Measurements from ENCODE around the gene AGAP6.
"Not testable (repeated sequence)": the region's sequence is repeated elsewhere in the genome, so short reads cannot be mapped to it uniquely, and the experiment has no call there.

- TF ChIP-seq POLR2A (IDR thresholded peaks at IDR 0.05; ENCODE audit: control extremely low read depth in 1 of 2, low read depth in 2 of 2, low read length in 2 of 2); SIN3A (conservative IDR thresholded peaks at IDR 0.05 in 1 of 2, IDR thresholded peaks at IDR 0.05 in 1 of 2; ENCODE audit: low read depth in 1 of 2, low read length in 2 of 2); EZH2 (IDR thresholded peaks at IDR 0.05; ENCODE audit: low read depth, low read length, severe bottlenecking); TEAD4 (IDR thresholded peaks at IDR 0.05; ENCODE audit: low read depth, low read length); TCF12 (IDR thresholded peaks at IDR 0.05; ENCODE audit: low read depth, low read length); POLR2AphosphoS5 (IDR thresholded peaks at IDR 0.05; ENCODE audit: low read depth, low read length); CEBPB (IDR thresholded peaks at IDR 0.05; ENCODE audit: low read depth, low read length); SP4 (IDR thresholded peaks at IDR 0.05; ENCODE audit: low read length); RAD21 (IDR thresholded peaks at IDR 0.05 in 1 of 2, conservative IDR thresholded peaks at IDR 0.05 in 1 of 2; ENCODE audit: low read depth in 2 of 2, low read length in 2 of 2); RBBP5 (IDR thresholded peaks at IDR 0.05; ENCODE audit: borderline replicate concordance, low read depth, low read length): not testable (repeated sequence)
- TF ChIP-seq, protein P1, sequence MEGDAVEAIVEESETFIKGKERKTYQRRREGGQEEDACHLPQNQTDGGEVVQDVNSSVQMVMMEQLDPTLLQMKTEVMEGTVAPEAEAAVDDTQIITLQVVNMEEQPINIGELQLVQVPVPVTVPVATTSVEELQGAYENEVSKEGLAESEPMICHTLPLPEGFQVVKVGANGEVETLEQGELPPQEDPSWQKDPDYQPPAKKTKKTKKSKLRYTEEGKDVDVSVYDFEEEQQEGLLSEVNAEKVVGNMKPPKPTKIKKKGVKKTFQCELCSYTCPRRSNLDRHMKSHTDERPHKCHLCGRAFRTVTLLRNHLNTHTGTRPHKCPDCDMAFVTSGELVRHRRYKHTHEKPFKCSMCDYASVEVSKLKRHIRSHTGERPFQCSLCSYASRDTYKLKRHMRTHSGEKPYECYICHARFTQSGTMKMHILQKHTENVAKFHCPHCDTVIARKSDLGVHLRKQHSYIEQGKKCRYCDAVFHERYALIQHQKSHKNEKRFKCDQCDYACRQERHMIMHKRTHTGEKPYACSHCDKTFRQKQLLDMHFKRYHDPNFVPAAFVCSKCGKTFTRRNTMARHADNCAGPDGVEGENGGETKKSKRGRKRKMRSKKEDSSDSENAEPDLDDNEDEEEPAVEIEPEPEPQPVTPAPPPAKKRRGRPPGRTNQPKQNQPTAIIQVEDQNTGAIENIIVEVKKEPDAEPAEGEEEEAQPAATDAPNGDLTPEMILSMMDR (IDR thresholded peaks at IDR 0.05; ENCODE audit: control extremely low read depth in 1 of 3, insufficient read depth in 1 of 3, low read depth in 1 of 3, low read length in 3 of 3): not testable (repeated sequence)
Observed at GRCh38 chr10:49942339-49942705, 45.9 kb upstream of the AGAP6 start.
